Activated naive CD8-positive, alpha-beta T cell treated with anti-CD3 and anti-CD28 coated beads, Interleukin-2, amount 10 ng/mL, durations not matched to agents 7 days and 5 days (primary cell): ENCODE data around the gene CEP44. TPM values are rescaled to one million over a fixed set of nuclear protein-coding genes. Genes with fewer than 3 reads are reported as not detected.
A peak's percentile ranks its signal among the peaks of the same experiment; 100 is the strongest.

Experiments
- ATAC-seq: fragments of 150-1000 bp; cut with Tn5 transposase; one replicate; pipeline ENCODE4 v1.10.0; 2021; ENCODE audit warnings: low read depth, moderate library complexity
- POLR2A ChIA-PET: fragments of 350-600 bp; sonication (Branson Sonifier 250); formaldehyde crosslinking; loops from one replicate; lab custom pipeline; 2021; ENCODE audit warnings: antibody characterized with exemption; lab: Charles Lee
- DNase-seq: peaks from one replicate; pipeline ENCODE4 v3.0.0; 2021
- H3K27ac Mint-ChIP-seq: one replicate; pipeline ENCODE4 v1.8.0; 2022; ENCODE audit warnings: mild to moderate bottlenecking, mixed read lengths
- H3K27me3 Mint-ChIP-seq: one replicate; pipeline ENCODE4 v1.8.0; 2022; ENCODE audit warnings: mild to moderate bottlenecking, moderate library complexity, mixed read lengths
- H3K36me3 Mint-ChIP-seq: one replicate; pipeline ENCODE4 v1.8.0; 2021; ENCODE audit warnings: mild to moderate bottlenecking, mixed read lengths
- H3K4me1 Mint-ChIP-seq: one replicate; pipeline ENCODE4 v1.8.0; 2021; ENCODE audit warnings: mixed read lengths
- H3K4me3 Mint-ChIP-seq: one replicate; pipeline ENCODE4 v1.8.0; 2022; ENCODE audit warnings: mild to moderate bottlenecking, moderate library complexity, mixed read lengths
- H3K9me3 Mint-ChIP-seq: one replicate; pipeline ENCODE4 v1.8.0; 2021; ENCODE audit warnings: mixed read lengths
- total RNA-seq, 2 experiments: library from RNA; stranded (reverse); gene quantifications; one replicate each; pipeline ENCODE4 v1.2.3, GENCODE V29; 2021

The CEP44 gene, protein sequence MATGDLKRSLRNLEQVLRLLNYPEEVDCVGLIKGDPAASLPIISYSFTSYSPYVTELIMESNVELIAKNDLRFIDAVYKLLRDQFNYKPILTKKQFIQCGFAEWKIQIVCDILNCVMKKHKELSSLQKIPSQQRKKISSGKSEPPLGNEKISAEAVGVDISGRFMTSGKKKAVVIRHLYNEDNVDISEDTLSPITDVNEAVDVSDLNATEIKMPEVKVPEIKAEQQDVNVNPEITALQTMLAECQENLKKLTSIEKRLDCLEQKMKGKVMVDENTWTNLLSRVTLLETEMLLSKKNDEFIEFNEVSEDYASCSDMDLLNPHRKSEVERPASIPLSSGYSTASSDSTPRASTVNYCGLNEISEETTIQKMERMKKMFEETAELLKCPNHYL
- 10 to 100 TPM; 23.5 to 27.0 TPM for total RNA-seq

DNA sequence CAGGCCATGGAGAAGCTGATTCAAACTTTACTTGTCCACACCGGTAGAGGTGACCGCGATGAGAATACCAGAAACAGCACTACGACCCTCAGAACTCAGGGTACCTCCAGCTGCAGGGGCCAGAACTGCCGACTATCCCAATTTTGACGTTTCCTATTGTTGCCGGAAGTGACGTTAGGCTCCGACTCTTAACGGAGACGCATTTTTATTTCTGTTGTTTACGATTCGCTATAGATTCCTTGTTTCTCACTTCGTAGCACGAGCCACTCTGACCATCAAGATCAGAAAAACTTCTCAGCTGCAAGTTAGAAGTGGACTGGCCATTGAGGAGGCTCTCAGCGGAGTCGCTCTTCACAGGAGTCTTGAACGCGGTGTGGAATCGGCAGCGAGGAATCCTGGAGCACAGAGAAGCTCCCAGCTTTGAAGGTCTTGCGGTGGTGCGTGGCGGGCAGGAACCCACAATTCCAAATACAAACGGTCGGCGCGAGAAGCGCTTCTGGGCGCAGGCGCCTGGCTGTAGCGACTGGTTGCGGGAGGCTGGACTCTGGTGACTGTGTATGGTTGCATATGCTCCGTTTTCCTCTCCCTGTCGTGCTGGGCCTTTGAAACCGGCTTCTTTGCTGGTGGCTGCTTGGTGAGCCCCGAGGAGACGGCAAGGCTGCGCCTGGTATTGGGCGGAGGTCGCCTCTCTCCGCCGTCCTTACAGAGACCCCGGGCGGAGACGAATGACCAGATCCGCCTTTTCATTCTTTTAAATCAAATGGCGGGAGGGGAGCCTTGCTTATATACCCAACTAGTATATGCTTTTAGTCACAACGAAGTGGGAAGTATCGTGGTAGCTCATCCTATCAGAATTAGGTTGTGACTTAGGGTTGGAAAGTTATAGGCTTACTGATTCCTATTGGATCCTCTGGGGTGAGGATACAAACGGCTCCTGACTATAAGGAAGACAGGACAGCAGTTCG lies at the start of gene CEP44, which contains the start of gene FBXO8:
TSS of gene CEP44 (plus strand) at position 405 of the 965 bp plus-strand sequence. CDS start 15,211 bp downstream, outside the sequence.
TSS of gene FBXO8 (minus strand) at position 161 of the 965 bp plus-strand sequence. CDS start 20,575 bp downstream, outside the sequence.
- H3K4me1 Mint-ChIP-seq = peaks cover 30% of the 10 kb centered on the region
- H3K27ac Mint-ChIP-seq = peak within 1 kb of the TSS; percentile 99
- POLR2A ChIA-PET = interaction anchor here (1.0 to 1.3 kb wide), 2 partner anchors 914 to 949 kb away, joined by 3 to 5 read pairs; partner anchors contain the start of gene HMGB2
- H3K36me3 Mint-ChIP-seq = peaks cover 20% of the 10 kb centered on the region
- peak; percentile 78 for DNase-seq
- no peaks in the 10 kb centered on the region for H3K27me3 Mint-ChIP-seq
- peaks cover 3% of the 10 kb centered on the region for H3K9me3 Mint-ChIP-seq
- H3K4me3 Mint-ChIP-seq = peak within 1 kb of the TSS; percentile 88
- ATAC-seq = peak; percentile 65

DNA sequence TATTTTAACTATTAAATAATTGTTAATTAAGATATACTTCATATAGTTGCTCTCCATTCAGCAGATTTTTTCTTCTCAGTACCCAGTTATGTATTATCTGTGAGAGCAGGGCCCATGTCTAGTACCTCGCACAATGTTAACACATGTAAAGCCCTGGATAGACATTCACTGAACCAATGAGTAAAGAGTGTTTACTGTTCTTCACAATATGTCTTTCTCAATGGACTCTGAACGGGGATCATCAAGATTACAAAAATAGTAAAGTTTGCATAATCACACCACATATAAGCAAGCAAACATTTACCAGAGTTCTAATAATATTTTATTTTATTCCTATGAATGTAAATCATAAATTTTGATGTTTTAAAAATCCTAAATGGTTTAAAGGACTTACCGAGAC lies 47.4 kb upstream of the CEP44 start:
- Mint-ChIP-seq H3K4me1 (no peaks in the 10 kb centered on the region), H3K9me3 (no peaks in the 10 kb centered on the region), H3K4me3 (no peak overlapping the region), H3K27me3 (no peaks in the 10 kb centered on the region), H3K36me3 (peaks cover 3% of the 10 kb centered on the region), H3K27ac (no peak overlapping the region)
- DNase-seq (no peak), ATAC-seq (no peak)
- POLR2A ChIA-PET = no interaction called here

DNA sequence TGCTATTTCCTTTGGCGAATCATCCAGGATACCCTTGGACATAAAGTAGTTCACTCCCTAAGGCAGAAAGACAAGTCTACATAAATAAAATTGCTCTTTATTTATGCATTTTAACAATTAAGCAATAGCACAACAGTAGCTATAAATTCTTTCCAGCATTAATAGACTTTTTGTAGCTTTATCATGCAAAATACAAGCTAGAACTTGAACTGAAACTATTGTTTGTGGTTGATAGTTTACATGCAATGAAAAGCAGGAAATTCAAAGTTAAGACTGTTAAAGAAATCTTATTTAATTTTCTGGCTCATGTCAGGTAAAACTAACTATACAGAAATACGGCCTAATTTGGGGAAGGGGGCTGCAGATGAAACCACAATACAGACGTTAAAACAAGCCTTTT lies 42.5 kb upstream of the CEP44 start:
- H3K4me1 Mint-ChIP-seq = no peaks in the 10 kb centered on the region
- H3K9me3 Mint-ChIP-seq = no peaks in the 10 kb centered on the region
- H3K36me3 Mint-ChIP-seq = peaks cover 3% of the 10 kb centered on the region
- POLR2A ChIA-PET = no interaction called here
- H3K4me3 Mint-ChIP-seq = no peak overlapping the region
- H3K27ac Mint-ChIP-seq = no peak overlapping the region
- no peak for DNase-seq
- no peak for ATAC-seq
- H3K27me3 Mint-ChIP-seq = no peaks in the 10 kb centered on the region

DNA sequence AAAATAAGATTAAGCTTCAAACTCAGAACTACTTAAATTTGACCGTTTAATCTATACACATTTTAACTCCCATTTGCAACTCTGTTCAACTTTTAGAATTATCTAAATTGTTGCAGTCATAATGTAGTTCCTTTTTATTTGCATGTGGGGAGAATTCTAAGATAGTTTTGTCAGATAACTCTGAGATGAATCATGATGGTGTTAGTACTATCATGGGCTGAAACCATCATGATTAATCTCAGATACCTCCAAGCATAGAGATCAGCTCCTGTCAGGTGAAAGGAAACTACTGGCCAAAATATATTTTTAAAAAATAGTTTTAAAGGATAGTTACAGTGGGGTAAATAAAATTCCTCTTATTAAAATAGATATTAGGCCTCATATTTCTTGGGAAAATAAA lies 39.3 kb upstream of the CEP44 start:
- no peak for ATAC-seq
- POLR2A ChIA-PET = no interaction called here
- no peak overlapping the region for H3K27ac Mint-ChIP-seq

DNA sequence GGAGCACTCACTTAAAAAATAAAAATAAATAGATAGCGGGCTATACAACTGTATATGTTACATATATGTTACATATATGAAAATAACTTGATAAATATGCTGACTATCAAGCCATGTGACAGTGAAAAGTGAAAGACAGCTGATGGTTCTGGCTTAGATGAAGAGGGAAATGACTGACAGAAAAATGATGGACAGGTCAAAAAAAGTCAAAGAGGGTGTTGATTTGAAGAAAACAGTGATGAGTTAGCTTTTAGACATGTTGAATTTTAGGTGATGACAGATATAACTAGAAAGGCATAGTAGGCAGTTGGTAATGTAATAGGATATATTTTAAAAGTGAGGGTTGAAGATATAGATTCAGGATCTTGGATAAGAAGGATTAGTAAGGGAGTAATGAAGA lies 38.0 kb upstream of the CEP44 start:
- POLR2A ChIA-PET = no interaction called here
- H3K4me1 Mint-ChIP-seq = no peaks in the 10 kb centered on the region
- H3K27ac Mint-ChIP-seq = no peak overlapping the region
- DNase-seq (no peak), ATAC-seq (no peak)
- H3K36me3 Mint-ChIP-seq = peaks cover under 1% of the 10 kb centered on the region
- no peaks in the 10 kb centered on the region for H3K9me3 Mint-ChIP-seq
- H3K4me3 Mint-ChIP-seq = no peak overlapping the region
- no peaks in the 10 kb centered on the region for H3K27me3 Mint-ChIP-seq

More for the DNA sequence above, 39.3 kb upstream of the CEP44 start:
- no peaks in the 10 kb centered on the region for H3K36me3 Mint-ChIP-seq
- no peaks in the 10 kb centered on the region for H3K27me3 Mint-ChIP-seq
- DNase-seq = no peak
- H3K9me3 Mint-ChIP-seq = no peaks in the 10 kb centered on the region
- no peaks in the 10 kb centered on the region for H3K4me1 Mint-ChIP-seq
- no peak overlapping the region for H3K4me3 Mint-ChIP-seq

DNA sequence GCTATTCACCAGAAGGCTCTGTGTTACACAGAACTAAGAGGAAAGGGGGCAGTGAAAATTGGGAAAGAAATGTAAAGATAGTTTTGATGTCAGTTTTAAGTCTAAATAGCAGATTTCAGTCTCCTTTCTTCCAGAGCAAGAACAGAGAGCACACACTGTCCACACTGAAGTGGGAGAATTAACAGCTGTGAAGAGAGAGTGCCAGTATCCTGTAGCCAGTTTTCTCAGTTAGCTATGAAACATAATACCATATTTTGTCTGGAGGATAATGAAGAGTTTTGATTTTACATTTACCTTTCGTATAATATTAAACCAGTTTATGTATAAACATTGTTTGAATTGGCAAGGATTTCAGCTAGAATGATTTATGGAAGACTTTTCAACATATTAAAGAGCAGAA lies 35.3 kb upstream of the CEP44 start:
- no peak for ATAC-seq
- POLR2A ChIA-PET = no interaction called here
- no peak for DNase-seq
- peaks cover 1% of the 10 kb centered on the region for H3K36me3 Mint-ChIP-seq
- H3K4me1 Mint-ChIP-seq = peaks cover 3% of the 10 kb centered on the region
- no peaks in the 10 kb centered on the region for H3K9me3 Mint-ChIP-seq
- no peaks in the 10 kb centered on the region for H3K27me3 Mint-ChIP-seq
- no peak overlapping the region for H3K27ac Mint-ChIP-seq
- H3K4me3 Mint-ChIP-seq = no peak overlapping the region

DNA sequence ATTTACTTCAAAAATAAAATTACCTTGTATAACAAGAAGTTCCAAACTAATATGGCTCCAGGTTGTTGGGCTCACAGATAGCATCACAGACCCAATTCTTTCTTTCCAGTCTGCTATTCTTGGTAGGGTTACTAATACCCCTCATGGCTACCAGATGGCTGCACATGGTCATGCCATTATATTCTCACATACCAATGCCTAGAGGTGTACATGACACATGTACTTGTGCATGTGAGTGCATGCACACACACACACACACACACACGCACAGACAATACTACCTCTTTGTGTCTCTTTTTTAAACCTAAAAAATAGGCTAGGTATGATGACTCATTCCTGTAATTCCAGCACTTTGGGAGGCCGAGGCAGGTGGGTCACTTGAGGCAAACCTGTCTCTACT lies 31.3 kb upstream of the CEP44 start:
- Mint-ChIP-seq H3K4me1 (peaks cover 7% of the 10 kb centered on the region), H3K36me3 (peaks cover 1% of the 10 kb centered on the region), H3K4me3 (no peak overlapping the region), H3K9me3 (no peaks in the 10 kb centered on the region), H3K27ac (no peak overlapping the region), H3K27me3 (no peaks in the 10 kb centered on the region)
- POLR2A ChIA-PET = no interaction called here
- ATAC-seq (no peak), DNase-seq (no peak)

DNA sequence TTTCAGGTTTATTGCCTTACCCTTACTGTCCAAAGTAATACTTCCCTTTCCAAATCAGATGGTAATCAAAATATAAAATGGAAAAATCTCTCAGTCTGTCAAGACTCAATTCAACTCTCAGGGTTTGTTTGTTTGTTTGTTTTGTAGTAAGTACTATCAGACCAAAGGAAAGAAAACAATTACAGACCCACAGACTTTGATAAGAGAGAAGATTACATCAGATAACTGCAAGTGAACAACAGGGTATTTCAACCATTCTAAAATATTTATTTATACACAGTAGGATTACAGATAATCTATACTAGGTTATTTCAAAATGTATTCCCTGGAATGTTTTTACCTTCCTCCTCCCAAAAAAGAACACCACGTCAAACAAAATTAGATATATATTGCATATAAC lies 29.1 kb upstream of the CEP44 start:
- ATAC-seq = no peak
- Mint-ChIP-seq H3K4me1 (peaks cover 7% of the 10 kb centered on the region), H3K27me3 (no peaks in the 10 kb centered on the region), H3K36me3 (peaks cover 1% of the 10 kb centered on the region), H3K9me3 (no peaks in the 10 kb centered on the region), H3K27ac (no peak overlapping the region), H3K4me3 (no peak overlapping the region)
- no peak for DNase-seq
- POLR2A ChIA-PET = no interaction called here

DNA sequence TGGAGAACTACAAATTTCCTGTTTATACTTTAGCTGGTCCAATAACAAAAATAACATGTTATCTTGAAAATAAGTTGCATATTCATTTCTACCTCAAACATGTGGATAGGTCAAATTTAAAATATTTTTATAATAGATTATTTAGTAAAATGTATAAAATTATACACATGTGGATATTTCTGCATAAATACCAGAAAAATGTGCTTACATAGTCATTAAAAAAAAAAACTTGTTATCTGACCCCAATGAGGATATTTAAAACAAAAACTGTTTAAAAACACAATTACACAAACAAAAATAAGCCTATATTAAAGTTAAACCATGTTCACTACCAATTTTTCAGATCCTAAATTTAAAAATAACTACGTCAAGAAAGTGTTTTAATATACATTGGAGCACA lies 28.3 kb upstream of the CEP44 start:
- H3K27me3 Mint-ChIP-seq = no peaks in the 10 kb centered on the region
- H3K36me3 Mint-ChIP-seq = peaks cover 1% of the 10 kb centered on the region
- H3K27ac Mint-ChIP-seq = no peak overlapping the region
- POLR2A ChIA-PET = no interaction called here
- no peaks in the 10 kb centered on the region for H3K9me3 Mint-ChIP-seq
- no peak overlapping the region for H3K4me3 Mint-ChIP-seq
- H3K4me1 Mint-ChIP-seq = peaks cover 7% of the 10 kb centered on the region
- ATAC-seq (no peak), DNase-seq (no peak)

DNA sequence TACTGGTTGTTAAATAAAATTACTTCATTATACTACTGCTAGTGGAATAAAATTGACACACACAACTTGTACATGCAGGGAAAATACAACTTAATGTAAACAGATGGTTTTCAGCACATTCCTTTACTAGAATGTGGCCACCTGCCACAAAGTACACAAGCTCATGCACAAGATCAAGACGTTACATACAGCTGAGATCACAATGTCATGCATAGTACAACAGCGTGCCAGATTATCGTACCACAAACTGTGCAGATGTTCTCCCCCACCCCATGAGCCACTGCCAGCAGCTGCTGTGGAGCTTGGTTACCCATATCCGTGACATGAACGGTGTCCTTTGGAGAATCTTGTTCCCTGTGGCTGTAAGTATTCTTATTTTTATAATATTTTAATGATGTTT lies 27.9 kb upstream of the CEP44 start:
- DNase-seq (no peak), ATAC-seq (no peak)
- Mint-ChIP-seq H3K9me3 (no peaks in the 10 kb centered on the region), H3K36me3 (no peaks in the 10 kb centered on the region), H3K27me3 (no peaks in the 10 kb centered on the region), H3K27ac (no peak overlapping the region), H3K4me1 (peaks cover 7% of the 10 kb centered on the region), H3K4me3 (no peak overlapping the region)
- POLR2A ChIA-PET = no interaction called here

DNA sequence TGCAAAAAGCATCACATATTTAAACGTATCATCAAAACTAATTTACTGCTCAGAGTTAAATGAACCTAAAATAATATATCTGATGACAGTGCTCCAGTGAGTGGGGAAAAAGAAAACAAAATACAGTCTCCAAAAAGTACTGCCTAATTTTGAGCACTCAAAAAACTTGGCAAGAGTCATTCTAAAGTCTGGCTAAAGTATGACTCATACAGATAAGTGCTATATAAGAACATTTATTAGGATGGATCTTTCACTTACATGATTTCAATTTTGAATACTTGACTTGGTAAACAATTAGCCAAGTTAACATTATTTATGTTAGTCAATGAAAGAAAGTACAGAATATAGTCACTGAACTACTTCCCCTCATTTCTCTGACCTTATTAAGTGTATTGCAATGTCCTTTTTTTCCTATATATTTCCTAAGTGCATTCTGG lies 27.4 kb upstream of the CEP44 start:
- no peak for ATAC-seq
- no peak overlapping the region for H3K4me3 Mint-ChIP-seq
- H3K27me3 Mint-ChIP-seq = no peaks in the 10 kb centered on the region
- peaks cover 7% of the 10 kb centered on the region for H3K4me1 Mint-ChIP-seq
- POLR2A ChIA-PET = no interaction called here
- DNase-seq = no peak
- no peaks in the 10 kb centered on the region for H3K9me3 Mint-ChIP-seq
- H3K36me3 Mint-ChIP-seq = no peaks in the 10 kb centered on the region
- H3K27ac Mint-ChIP-seq = no peak overlapping the region

DNA sequence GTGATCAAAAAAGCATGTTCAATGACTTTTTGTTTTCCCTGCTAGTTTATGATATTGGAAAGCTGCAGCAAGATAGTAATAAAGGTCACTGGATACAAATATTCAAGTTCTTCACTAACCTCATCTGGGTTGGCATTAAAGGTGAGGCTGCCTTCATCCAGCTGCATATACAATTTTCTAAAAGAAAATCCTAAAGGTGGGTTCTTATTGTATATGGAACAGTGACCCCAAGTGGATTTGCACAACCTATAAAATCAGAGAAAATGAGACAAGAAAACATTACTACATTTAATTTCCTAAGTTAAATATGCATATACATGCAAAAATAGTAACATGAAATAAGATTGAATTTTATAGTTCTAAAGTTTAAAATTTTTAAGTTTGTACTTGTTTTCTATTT lies 24.1 kb upstream of the CEP44 start:
- Mint-ChIP-seq H3K4me1 (no peaks in the 10 kb centered on the region), H3K27me3 (no peaks in the 10 kb centered on the region), H3K27ac (no peak overlapping the region), H3K4me3 (no peak overlapping the region), H3K36me3 (peaks cover 2% of the 10 kb centered on the region), H3K9me3 (no peaks in the 10 kb centered on the region)
- no peak for ATAC-seq
- POLR2A ChIA-PET = no interaction called here
- DNase-seq = no peak

DNA sequence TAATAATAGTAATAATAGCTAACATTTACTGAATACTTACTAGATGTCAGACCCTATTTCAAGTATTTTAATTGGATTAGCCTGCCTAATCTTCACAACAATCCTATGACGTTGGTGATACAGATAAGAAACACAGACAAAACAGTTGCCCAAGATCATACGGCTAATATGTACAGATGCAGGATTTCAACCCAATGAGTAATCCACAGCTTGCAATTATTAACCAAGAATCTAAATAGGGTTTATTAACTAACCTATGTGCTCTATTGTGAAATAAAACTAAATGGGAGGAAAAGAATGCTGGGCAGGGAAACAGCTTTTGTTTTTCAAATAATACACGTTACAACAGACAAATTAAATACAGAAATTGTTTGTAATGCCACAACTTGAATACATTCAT lies 23.6 kb upstream of the CEP44 start:
- POLR2A ChIA-PET = no interaction called here
- H3K4me3 Mint-ChIP-seq = no peak overlapping the region
- ATAC-seq (no peak), DNase-seq (no peak)
- H3K27ac Mint-ChIP-seq = no peak overlapping the region
- H3K27me3 Mint-ChIP-seq = no peaks in the 10 kb centered on the region
- H3K9me3 Mint-ChIP-seq = no peaks in the 10 kb centered on the region
- no peaks in the 10 kb centered on the region for H3K4me1 Mint-ChIP-seq
- H3K36me3 Mint-ChIP-seq = peaks cover 2% of the 10 kb centered on the region
